ENCODE results near the gene CRYBG1.

CRYBG1 gene

GRCh38 chr6:106460481-106460880 is 100.0 kb downstream of the CRYBG1 start:
- TF ChIP-seq POLR2AphosphoS5 (IDR thresholded peaks at IDR 0.05; ENCODE audit: low read depth) (no peak), GABPA (IDR thresholded peaks at IDR 0.05; ENCODE audit: low read depth) (no peak), SPI1 (IDR thresholded peaks at IDR 0.05; ENCODE audit: borderline replicate concordance, low read depth) (no peak)
- TF ChIP-seq, protein P1, sequence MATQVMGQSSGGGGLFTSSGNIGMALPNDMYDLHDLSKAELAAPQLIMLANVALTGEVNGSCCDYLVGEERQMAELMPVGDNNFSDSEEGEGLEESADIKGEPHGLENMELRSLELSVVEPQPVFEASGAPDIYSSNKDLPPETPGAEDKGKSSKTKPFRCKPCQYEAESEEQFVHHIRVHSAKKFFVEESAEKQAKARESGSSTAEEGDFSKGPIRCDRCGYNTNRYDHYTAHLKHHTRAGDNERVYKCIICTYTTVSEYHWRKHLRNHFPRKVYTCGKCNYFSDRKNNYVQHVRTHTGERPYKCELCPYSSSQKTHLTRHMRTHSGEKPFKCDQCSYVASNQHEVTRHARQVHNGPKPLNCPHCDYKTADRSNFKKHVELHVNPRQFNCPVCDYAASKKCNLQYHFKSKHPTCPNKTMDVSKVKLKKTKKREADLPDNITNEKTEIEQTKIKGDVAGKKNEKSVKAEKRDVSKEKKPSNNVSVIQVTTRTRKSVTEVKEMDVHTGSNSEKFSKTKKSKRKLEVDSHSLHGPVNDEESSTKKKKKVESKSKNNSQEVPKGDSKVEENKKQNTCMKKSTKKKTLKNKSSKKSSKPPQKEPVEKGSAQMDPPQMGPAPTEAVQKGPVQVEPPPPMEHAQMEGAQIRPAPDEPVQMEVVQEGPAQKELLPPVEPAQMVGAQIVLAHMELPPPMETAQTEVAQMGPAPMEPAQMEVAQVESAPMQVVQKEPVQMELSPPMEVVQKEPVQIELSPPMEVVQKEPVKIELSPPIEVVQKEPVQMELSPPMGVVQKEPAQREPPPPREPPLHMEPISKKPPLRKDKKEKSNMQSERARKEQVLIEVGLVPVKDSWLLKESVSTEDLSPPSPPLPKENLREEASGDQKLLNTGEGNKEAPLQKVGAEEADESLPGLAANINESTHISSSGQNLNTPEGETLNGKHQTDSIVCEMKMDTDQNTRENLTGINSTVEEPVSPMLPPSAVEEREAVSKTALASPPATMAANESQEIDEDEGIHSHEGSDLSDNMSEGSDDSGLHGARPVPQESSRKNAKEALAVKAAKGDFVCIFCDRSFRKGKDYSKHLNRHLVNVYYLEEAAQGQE (IDR thresholded peaks at IDR 0.05; ENCODE audit: insufficient replicate concordance, low read depth) = no peak
- TF ChIP-seq, protein P2, sequence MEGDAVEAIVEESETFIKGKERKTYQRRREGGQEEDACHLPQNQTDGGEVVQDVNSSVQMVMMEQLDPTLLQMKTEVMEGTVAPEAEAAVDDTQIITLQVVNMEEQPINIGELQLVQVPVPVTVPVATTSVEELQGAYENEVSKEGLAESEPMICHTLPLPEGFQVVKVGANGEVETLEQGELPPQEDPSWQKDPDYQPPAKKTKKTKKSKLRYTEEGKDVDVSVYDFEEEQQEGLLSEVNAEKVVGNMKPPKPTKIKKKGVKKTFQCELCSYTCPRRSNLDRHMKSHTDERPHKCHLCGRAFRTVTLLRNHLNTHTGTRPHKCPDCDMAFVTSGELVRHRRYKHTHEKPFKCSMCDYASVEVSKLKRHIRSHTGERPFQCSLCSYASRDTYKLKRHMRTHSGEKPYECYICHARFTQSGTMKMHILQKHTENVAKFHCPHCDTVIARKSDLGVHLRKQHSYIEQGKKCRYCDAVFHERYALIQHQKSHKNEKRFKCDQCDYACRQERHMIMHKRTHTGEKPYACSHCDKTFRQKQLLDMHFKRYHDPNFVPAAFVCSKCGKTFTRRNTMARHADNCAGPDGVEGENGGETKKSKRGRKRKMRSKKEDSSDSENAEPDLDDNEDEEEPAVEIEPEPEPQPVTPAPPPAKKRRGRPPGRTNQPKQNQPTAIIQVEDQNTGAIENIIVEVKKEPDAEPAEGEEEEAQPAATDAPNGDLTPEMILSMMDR (IDR thresholded peaks at IDR 0.05; ENCODE audit: insufficient read depth, low read length) = no peak

GRCh38 chr6:106461084-106461483 is 100.6 kb downstream of the CRYBG1 start:
- Histone ChIP-seq H3K27me3 (ENCODE audit: insufficient read depth, poor library complexity, severe bottlenecking) (no peaks in the 10 kb centered on the region), H3K4me3 (replicated peaks; ENCODE audit: insufficient read depth, low read length) (no peak overlapping the region), H3K27ac (replicated peaks) (peak overlapping the region; percentile 20; the same call in 1 of the 2 replicates)
- DNase-seq (ENCODE audit: low read depth in 1 of 2, low spot score in 1 of 2) = no peak
- TF ChIP-seq GABPA (IDR thresholded peaks at IDR 0.05; ENCODE audit: low read depth) (no peak), SPI1 (IDR thresholded peaks at IDR 0.05; ENCODE audit: borderline replicate concordance, low read depth) (no peak), POLR2AphosphoS5 (IDR thresholded peaks at IDR 0.05; ENCODE audit: low read depth) (no peak)
- TF ChIP-seq, protein P2 (IDR thresholded peaks at IDR 0.05; ENCODE audit: insufficient read depth, low read length) = no peak
- TF ChIP-seq, protein P1 (IDR thresholded peaks at IDR 0.05; ENCODE audit: insufficient replicate concordance, low read depth) = no peak

More at GRCh38 chr6:106460481-106460880, 100.0 kb downstream of the CRYBG1 start:
- Histone ChIP-seq H3K27ac (replicated peaks) (peak overlapping the region; percentile 20; the same call in 1 of the 2 replicates), H3K4me3 (replicated peaks; ENCODE audit: insufficient read depth, low read length) (no peak overlapping the region), H3K27me3 (ENCODE audit: insufficient read depth, poor library complexity, severe bottlenecking) (no peaks in the 10 kb centered on the region)
- peak in 1 of 2 experiments; percentile 32 for DNase-seq (ENCODE audit: low read depth in 1 of 2, low spot score in 1 of 2)

DNA sequence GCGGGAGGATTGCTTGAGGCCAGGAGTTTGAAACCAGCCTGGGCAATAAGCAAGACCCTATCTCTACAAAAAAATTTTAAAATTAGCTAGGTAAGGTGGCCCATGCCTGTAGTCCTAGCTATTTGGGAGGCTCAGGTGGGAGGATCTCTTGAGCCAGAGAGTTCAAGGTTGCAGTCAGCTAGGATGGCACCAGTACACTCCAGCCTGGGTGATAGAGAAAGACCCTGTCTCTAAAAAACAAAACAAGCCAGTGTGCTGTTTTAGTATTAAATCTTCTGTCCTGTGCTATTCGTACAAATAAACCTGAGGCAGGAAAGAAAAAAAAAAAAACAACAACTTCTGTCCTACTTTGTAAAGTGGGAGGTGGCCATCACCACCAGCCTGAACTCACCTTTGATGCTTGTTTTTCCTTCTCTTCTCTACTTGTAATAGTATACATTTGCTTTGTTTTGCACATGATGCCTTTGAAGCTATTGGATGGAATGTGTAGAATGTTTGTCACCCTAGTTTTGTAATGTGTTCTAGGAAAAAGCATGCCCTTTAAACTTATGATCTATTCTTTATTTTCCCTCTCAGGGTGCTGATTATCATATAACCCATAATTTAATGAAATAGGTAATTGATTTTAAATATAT is 102.5 kb downstream of the CRYBG1 start:
- Histone ChIP-seq H3K27ac (replicated peaks) (no peak overlapping the region), H3K27me3 (ENCODE audit: insufficient read depth, poor library complexity, severe bottlenecking) (no peaks in the 10 kb centered on the region), H3K4me3 (replicated peaks; ENCODE audit: insufficient read depth, low read length) (no peak overlapping the region)
- DNase-seq (ENCODE audit: low read depth in 1 of 2, low spot score in 1 of 2) = no peak
- no peak for TF ChIP-seq POLR2AphosphoS5 (IDR thresholded peaks at IDR 0.05; ENCODE audit: low read depth)
- no peak for TF ChIP-seq GABPA (IDR thresholded peaks at IDR 0.05; ENCODE audit: low read depth)
- TF ChIP-seq SPI1 (IDR thresholded peaks at IDR 0.05; ENCODE audit: borderline replicate concordance, low read depth) = no peak
- TF ChIP-seq, protein P1 (IDR thresholded peaks at IDR 0.05; ENCODE audit: insufficient replicate concordance, low read depth) = no peak
- TF ChIP-seq, protein P2 (IDR thresholded peaks at IDR 0.05; ENCODE audit: insufficient read depth, low read length) = no peak
